ENCODE data around the gene SPTBN5.

- TF ChIP-seq CTCF (conservative IDR thresholded peaks at IDR 0.05; ENCODE audit: low read depth in 2 of 2), result no peak
- TF ChIP-seq POLR2AphosphoS5 (IDR thresholded peaks at IDR 0.05; ENCODE audit: low read depth), result no peak
- no peak for TF ChIP-seq EZH2 (IDR thresholded peaks at IDR 0.05; ENCODE audit: low read depth, unreplicated experiment)
- no peak for TF ChIP-seq REST (IDR thresholded peaks at IDR 0.05; ENCODE audit: unreplicated experiment)
- no peak for TF ChIP-seq JUNB (IDR thresholded peaks at IDR 0.05; ENCODE audit: unreplicated experiment)
- no peak for TF ChIP-seq EZH2phosphoT487 (IDR thresholded peaks at IDR 0.05; ENCODE audit: unreplicated experiment)
- TF ChIP-seq ZNF331 (CRISPR knock-in tag; IDR thresholded peaks at IDR 0.05; ENCODE audit: low read depth), result no peak
- no peak for TF ChIP-seq CREB1 (CRISPR knock-in tag; IDR thresholded peaks at IDR 0.05; ENCODE audit: low read depth)
- no peak for TF ChIP-seq ETS1 (IDR thresholded peaks at IDR 0.05)
- TF ChIP-seq STAT1 (IDR thresholded peaks at IDR 0.05; ENCODE audit: unreplicated experiment), result no peak
- TF ChIP-seq NANOG (IDR thresholded peaks at IDR 0.05; ENCODE audit: borderline replicate concordance), result no peak
Observed at GRCh38 chr15:41886741-41887140, 7.1 kb downstream of the SPTBN5 start.
